K562 (cell line): ENCODE measurements around the gene PRDX2. TPM values are rescaled to one million over a fixed set of nuclear protein-coding genes. Genes with fewer than 3 reads are reported as not detected.

Experiments
- ATAC-seq: fragments of 200-7000 bp; cut with Tn5 transposase; 3 replicates; pipeline ENCODE4 v1.9.1; 2020; ENCODE audit warnings: moderate library complexity
- BruUV-seq: library from RNA; stranded (reverse); fragments of 400-500 nt; replicated peaks from 2 replicates; lab custom pipeline; 2021; lab: Mats Ljungman, UMichigan
- CTCF ChIA-PET: fragments of 300-600 bp; formaldehyde crosslinking; extraction: SDS; loops from one replicate; lab custom pipeline; 2021; ENCODE audit warnings: low intra/inter-chr PET ratio; lab: Yijun Ruan, JAX
- POLR2A ChIA-PET: fragments of 300-600, 350-650 bp; sonication (Branson Sonifier 250); formaldehyde crosslinking; extraction: SDS; loops from one replicate; lab custom pipeline; 2021; ENCODE audit warnings: antibody characterized with exemption, inconsistent platforms; lab: Yijun Ruan, JAX
- DNase-seq, 4 experiments: peaks; one replicate each; pipeline versions ENCODE4 v3.0.0 to v3.0.0-alpha.2; 2011 to 2018; ENCODE audit warnings: low spot score in 3 of 4, mixed read lengths in 3 of 4; ENCODE audit errors: extremely low read depth in 1 of 4
- FAIRE-seq: peaks from 2 replicates; lab custom pipeline; 2011; peaks lifted over from hg19 to GRCh38; lab: Jason Lieb, UNC
- H2AFZ ChIP-seq: 2 replicates; pipeline ENCODE4 v1.6.0; 2011; ENCODE audit warnings: low read depth, low read length, control low read depth, inconsistent platforms
- H3K27ac ChIP-seq: fragments of 200-600 bp; 3 replicates; pipeline ENCODE4 v1.8.0; 2011; ENCODE audit warnings: low read depth, mild to moderate bottlenecking, control low read depth, inconsistent platforms, low read length, moderate library complexity, mixed read lengths; ENCODE audit errors: extremely low read depth
- H3K27me3 ChIP-seq, 2 experiments: fragments of 300-600 bp in 1 of 2; 2 replicates in 1 of 2; 3 replicates in 1 of 2; pipeline versions ENCODE4 v1.6.0 to v1.8.0; 2011; ENCODE audit warnings: inconsistent platforms in 2 of 2, low read length in 2 of 2, mild to moderate bottlenecking in 1 of 2, mixed read lengths in 1 of 2, moderate library complexity in 1 of 2; ENCODE audit not compliant: control insufficient read depth in 2 of 2, insufficient read depth in 2 of 2
- H3K36me3 ChIP-seq: fragments of 300-600 bp; 3 replicates; pipeline ENCODE4 v1.8.0; 2011; ENCODE audit warnings: mild to moderate bottlenecking, low read length, inconsistent platforms; ENCODE audit not compliant: control insufficient read depth, insufficient read depth
- H3K4me1 ChIP-seq, 2 experiments: fragments of 200-600 bp in 1 of 2; replicated peaks in 1 of 2; 2 replicates in 1 of 2; 3 replicates in 1 of 2; pipeline versions ENCODE4 v1.5.1 to v1.8.0; 2011; ENCODE audit warnings: inconsistent platforms in 2 of 2, low read length in 2 of 2, mild to moderate bottlenecking in 1 of 2, mixed read lengths in 1 of 2, moderate library complexity in 1 of 2; ENCODE audit not compliant: control insufficient read depth in 2 of 2, insufficient read depth in 2 of 2
- H3K4me2 ChIP-seq: 2 replicates; pipeline ENCODE4 v1.6.1; 2011; ENCODE audit warnings: low read length, control low read depth, inconsistent platforms, mixed read lengths; ENCODE audit not compliant: insufficient read depth
- H3K4me3 ChIP-seq: fragments of 200-600 bp; sonication (generic), shearing (Covaris generic); 2 replicates; pipeline ENCODE4 v1.5.1; 2016; ENCODE audit warnings: control low read depth, inconsistent platforms
- H3K79me2 ChIP-seq: fragments of 200-600 bp; 3 replicates; pipeline ENCODE4 v1.8.0; 2011; ENCODE audit warnings: low read length, inconsistent platforms; ENCODE audit not compliant: control insufficient read depth, insufficient read depth
- H3K9ac ChIP-seq, 2 experiments: 2 replicates each; pipeline versions ENCODE4 v1.6.0 to v1.6.1; 2011; ENCODE audit warnings: low read depth in 2 of 2, low read length in 2 of 2, control low read depth in 1 of 2, inconsistent platforms in 1 of 2, mild to moderate bottlenecking in 1 of 2, mixed read lengths in 1 of 2; ENCODE audit not compliant: insufficient read depth in 1 of 2
- H3K9me1 ChIP-seq: one replicate; pipeline ENCODE4 v1.6.0; 2011; ENCODE audit warnings: inconsistent platforms, mild to moderate bottlenecking, low read length, moderate library complexity; ENCODE audit not compliant: control insufficient read depth, insufficient read depth
- H3K9me3 ChIP-seq: replicated peaks from 2 replicates; pipeline ENCODE4 v1.5.1; 2011; ENCODE audit warnings: low read depth, low read length, inconsistent platforms; ENCODE audit not compliant: control insufficient read depth, insufficient read depth
- H4K20me1 ChIP-seq: replicated peaks from 2 replicates; pipeline ENCODE4 v1.6.1; 2011; ENCODE audit warnings: low read length, inconsistent platforms, mixed read lengths; ENCODE audit not compliant: control insufficient read depth, insufficient read depth
- BCOR ChIP-seq: fragments of 450-650 bp; IDR thresholded peaks from 2 replicates; pipeline ENCODE4 v1.6.1; 2016
- NFYB ChIP-seq: IDR thresholded peaks from 2 replicates; pipeline ENCODE4 v1.6.1; 2011; ENCODE audit warnings: mild to moderate bottlenecking, moderate library complexity; ENCODE audit not compliant: insufficient read length; ENCODE audit errors: extremely low read depth
- NR3C1 ChIP-seq: sonication (generic); formaldehyde crosslinking; IDR thresholded peaks from 2 replicates; pipeline ENCODE4 v1.8.1; 2022; ENCODE audit warnings: missing genetic modification reagents
- ZNF217 ChIP-seq: sonication (generic); formaldehyde crosslinking; IDR thresholded peaks from 2 replicates; pipeline ENCODE4 v1.8.0; 2022; ENCODE audit warnings: mild to moderate bottlenecking, missing genetic modification reagents
- ZNF316 ChIP-seq: fragments of 450-650 bp; IDR thresholded peaks from 2 replicates; pipeline ENCODE4 v1.6.1; 2016
- WGBS: fragments of 100-300 bp; shearing (Covaris generic); methylation state at CpG from one replicate; pipeline ENCODE4 v1.1.6; 2016; ENCODE audit warnings: low coverage, mixed read lengths; ENCODE audit not compliant: insufficient coverage; ENCODE audit errors: missing lambda C conversion rate; 5-methylcytosine and 5-hydroxymethylcytosine counted together
- in situ Hi-C: fragments of 300-500 bp; cut with MboI; formaldehyde crosslinking; loops from 4 replicates; pipeline ENCODE4 v1.15.0; 2018; ENCODE audit warnings: inconsistent platforms, mixed read lengths
- intact Hi-C: fragments of 100-400 bp; cut with micrococcal nuclease; formaldehyde crosslinking; loops from 2 replicates; pipeline ENCODE4 v1.14.2; 2022
- polyA plus RNA-seq, 8 experiments: library from polyadenylated mRNA; depleted of rRNA in 4 of 8; stranded (reverse) in 5 of 8; unstranded in 3 of 8; fragments of >200 nt; fragmentation: Nextera tagmentation in 2 of 8; fragmentation: Illumina TruSeq in 1 of 8; extraction: Ambion mirVana in 2 of 8; extraction: Trizol in 1 of 8; gene quantifications; 2 replicates each; pipeline versions ENCODE4 v1.2.1 to v1.2.3, GENCODE V29; 2011 to 2014; ENCODE audit warnings: inconsistent platforms in 1 of 8, missing spikeins in 1 of 8
- total RNA-seq, 7 experiments: library from RNA; depleted of rRNA in 6 of 7; stranded (reverse); fragments of >200 nt in 6 of 7; fragmentation: Illumina TruSeq in 2 of 7; extraction: Trizol in 2 of 7; gene quantifications; 2 replicates each; pipeline versions ENCODE4 v1.2.1 to v1.2.3, GENCODE V29; 2011 to 2021; ENCODE audit warnings: low replicate concordance in 1 of 7
- TF ChIP-seq, protein P1 (sequence below): fragments of 250-450 bp; sonication (Bioruptor Pico); IDR thresholded peaks from 2 replicates; pipeline ENCODE4 v1.5.0; 2020; ENCODE audit warnings: mild to moderate bottlenecking
- TF ChIP-seq, protein P2 (sequence below): sonication (generic); formaldehyde crosslinking; IDR thresholded peaks from 2 replicates; pipeline ENCODE4 v1.9.0; 2022; ENCODE audit warnings: mild to moderate bottlenecking, missing genetic modification reagents

The PRDX2 gene
- total and polyA plus RNA-seq, 9 of the 15 experiments (the other 6 are each of a cell fraction or from before 2014, with no cell fraction given), result 206 to 1,183 (median 415) TPM

DNA sequence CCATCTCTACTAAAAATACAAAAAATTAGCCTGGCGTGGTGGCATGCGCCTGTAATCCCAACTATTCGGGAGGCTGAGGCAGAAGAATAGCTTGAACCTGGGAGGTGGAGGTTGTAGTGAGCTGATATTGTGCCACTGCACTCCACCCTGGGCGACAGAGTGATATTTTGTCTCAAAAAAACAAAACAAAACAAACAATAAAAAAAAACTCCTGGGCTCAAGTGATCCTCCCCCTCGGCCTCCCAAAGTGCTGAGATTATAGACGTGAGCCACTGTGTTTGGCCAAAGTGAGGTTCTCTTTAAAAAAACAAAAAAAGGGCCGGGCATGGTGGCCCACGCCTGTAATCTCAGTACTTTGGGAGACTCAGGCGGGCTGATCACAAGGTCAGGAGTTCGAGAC lies 14.1 kb downstream of the PRDX2 start (continued):
- TF ChIP-seq NFYB, result no peak
- TF ChIP-seq ZNF217 (CRISPR knock-in tag), result no peak
- TF ChIP-seq, protein P1, sequence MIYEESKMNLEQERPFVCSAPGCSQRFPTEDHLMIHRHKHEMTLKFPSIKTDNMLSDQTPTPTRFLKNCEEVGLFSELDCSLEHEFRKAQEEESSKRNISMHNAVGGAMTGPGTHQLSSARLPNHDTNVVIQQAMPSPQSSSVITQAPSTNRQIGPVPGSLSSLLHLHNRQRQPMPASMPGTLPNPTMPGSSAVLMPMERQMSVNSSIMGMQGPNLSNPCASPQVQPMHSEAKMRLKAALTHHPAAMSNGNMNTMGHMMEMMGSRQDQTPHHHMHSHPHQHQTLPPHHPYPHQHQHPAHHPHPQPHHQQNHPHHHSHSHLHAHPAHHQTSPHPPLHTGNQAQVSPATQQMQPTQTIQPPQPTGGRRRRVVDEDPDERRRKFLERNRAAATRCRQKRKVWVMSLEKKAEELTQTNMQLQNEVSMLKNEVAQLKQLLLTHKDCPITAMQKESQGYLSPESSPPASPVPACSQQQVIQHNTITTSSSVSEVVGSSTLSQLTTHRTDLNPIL (CRISPR knock-in tag), result no peak
- TF ChIP-seq ZNF316, result no peak

DNA sequence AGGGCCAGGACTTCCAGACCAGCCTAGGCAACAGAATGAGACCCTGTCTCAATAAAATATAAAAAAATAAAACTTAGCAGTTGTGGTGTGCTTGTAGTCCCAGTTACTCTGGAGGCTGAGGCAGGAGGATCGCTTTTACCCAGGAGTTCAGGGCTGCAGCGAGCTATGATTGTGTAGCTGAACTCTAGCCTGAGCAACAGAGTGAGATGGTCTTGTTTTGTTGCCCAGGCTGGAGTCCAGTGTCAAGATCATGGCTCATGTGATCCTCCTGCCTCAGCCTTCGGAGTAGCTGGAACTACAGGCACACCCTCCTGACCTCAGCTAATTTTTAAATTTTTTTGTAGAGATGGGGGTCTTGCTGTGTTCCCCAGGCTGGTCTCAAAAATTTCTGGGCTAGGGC lies 14.6 kb downstream of the PRDX2 start:
- Histone ChIP-seq H3K9me1 (no peaks in the 10 kb centered on the region), H3K27ac (peak overlapping the region; percentile 45; the same call in 2 of the 3 replicates), H3K9ac (peak overlapping the region in 1 of 2 experiments; percentile 29; a peak in 2 of 4 replicates), H3K4me1 (peaks cover 75 to 89% of the 10 kb centered on the region in 2 experiments), H4K20me1 (0 out of 2 replicates have a peak, but pooled peaks cover 3% of the 10 kb centered on the region), H3K9me3 (no peaks in the 10 kb centered on the region), H3K79me2 (peaks cover 18% of the 10 kb centered on the region), H3K4me3 (no peak overlapping the region), H3K27me3 (no peaks in the 10 kb centered on the region), H2AFZ (no peak overlapping the region; the same call in 1 of the 2 replicates)
- POLR2A ChIA-PET, result no interaction called here
- intact Hi-C loops (no loop called here), in situ Hi-C loops (no loop called here)
- WGBS, result 69% methylated on average over 3 of the region's 3 CpGs
- no TSS peak for BruUV-seq
- ATAC-seq (no peak), FAIRE-seq (no peak), DNase-seq (peak in 1 of 4 experiments; percentile 23)
- CTCF ChIA-PET, result interaction anchor here (1.6 kb wide), 1 partner anchor 12 kb away, joined by 5 read pairs; the partner anchor contains the start of gene HOOK2
- TF ChIP-seq NR3C1 (CRISPR knock-in tag) (no peak), BCOR (0 out of 2 replicates have a peak, but pooled peaks have one; percentile 2)
- TF ChIP-seq, protein P2, sequence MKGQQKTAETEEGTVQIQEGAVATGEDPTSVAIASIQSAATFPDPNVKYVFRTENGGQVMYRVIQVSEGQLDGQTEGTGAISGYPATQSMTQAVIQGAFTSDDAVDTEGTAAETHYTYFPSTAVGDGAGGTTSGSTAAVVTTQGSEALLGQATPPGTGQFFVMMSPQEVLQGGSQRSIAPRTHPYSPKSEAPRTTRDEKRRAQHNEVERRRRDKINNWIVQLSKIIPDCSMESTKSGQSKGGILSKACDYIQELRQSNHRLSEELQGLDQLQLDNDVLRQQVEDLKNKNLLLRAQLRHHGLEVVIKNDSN (CRISPR knock-in tag), result 0 out of 2 replicates have a peak, but pooled peaks have one; percentile 9
- TF ChIP-seq, all 486 proteins: peak for 2
- no peaks in the 10 kb centered on the region for H3K36me3 ChIP-seq
- H3K4me2 ChIP-seq, result no peak overlapping the region
